Skeletal muscle tissue (tissue), 4 donors: ENCODE measurements around the gene CTAG2. TPM values are rescaled to one million over a fixed set of nuclear protein-coding genes. Genes with fewer than 3 reads are reported as not detected.
"Not testable (repeated sequence)": the region's sequence is repeated elsewhere in the genome, so short reads cannot be mapped to it uniquely, and the experiment has no call there.

ENCODE experiments used
- H3K27ac ChIP-seq: one replicate; pipeline ENCODE4 v1.7.0; 2013; ENCODE audit warnings: mild to moderate bottlenecking, low read depth, low read length, inconsistent platforms
- H3K27me3 ChIP-seq, 3 donors: one replicate each; pipeline ENCODE4 v1.7.0; 2013; ENCODE audit warnings: low read length in 3 of 3; ENCODE audit not compliant: control insufficient read depth in 3 of 3, insufficient read depth in 3 of 3
- H3K36me3 ChIP-seq, 3 donors: one replicate each; pipeline ENCODE4 v1.7.0; 2013; ENCODE audit warnings: low read length in 3 of 3; ENCODE audit not compliant: control insufficient read depth in 3 of 3, insufficient read depth in 3 of 3
- H3K4me1 ChIP-seq, 3 donors: one replicate each; pipeline ENCODE4 v1.7.0; 2013; ENCODE audit warnings: low read length in 3 of 3, mild to moderate bottlenecking in 3 of 3; ENCODE audit not compliant: control insufficient read depth in 3 of 3, insufficient read depth in 3 of 3
- H3K4me3 ChIP-seq, 3 donors: one replicate each; pipeline ENCODE4 v1.7.0; 2013; ENCODE audit warnings: low read length in 3 of 3
- H3K9ac ChIP-seq, 3 donors: one replicate each; pipeline ENCODE4 v1.7.0; 2013; ENCODE audit warnings: low read length in 3 of 3, mild to moderate bottlenecking in 3 of 3, moderate library complexity in 2 of 3, low read depth in 1 of 3
- H3K9me3 ChIP-seq, 3 donors: one replicate each; pipeline ENCODE4 v1.7.0; 2013; ENCODE audit warnings: low read length in 3 of 3; ENCODE audit not compliant: control insufficient read depth in 3 of 3
- total RNA-seq: library from RNA; depleted of rRNA; stranded (reverse); fragments of >200 nt; gene quantifications from one replicate; pipeline ENCODE4 v1.2.3, GENCODE V29; 2014
- donor health status: Osteomylitis.

Gene CTAG2
- total RNA-seq, 1 donor from 2014 or later = not detected

- not testable (repeated sequence) for H3K9me3 ChIP-seq, H3K36me3 ChIP-seq, H3K4me3 ChIP-seq, H3K27ac ChIP-seq, H3K9ac ChIP-seq, H3K27me3 ChIP-seq, H3K4me1 ChIP-seq
These were observed 34.2 kb downstream of the CTAG2 start, which contains the start of gene CTAG1B for GRCh38 chrX:154619182-154619581. Gene CTAG1B, minus strand, starts transcription at chrX:154619282. Its CDS starts 64 bp downstream, at chrX:154619218.

DNA sequence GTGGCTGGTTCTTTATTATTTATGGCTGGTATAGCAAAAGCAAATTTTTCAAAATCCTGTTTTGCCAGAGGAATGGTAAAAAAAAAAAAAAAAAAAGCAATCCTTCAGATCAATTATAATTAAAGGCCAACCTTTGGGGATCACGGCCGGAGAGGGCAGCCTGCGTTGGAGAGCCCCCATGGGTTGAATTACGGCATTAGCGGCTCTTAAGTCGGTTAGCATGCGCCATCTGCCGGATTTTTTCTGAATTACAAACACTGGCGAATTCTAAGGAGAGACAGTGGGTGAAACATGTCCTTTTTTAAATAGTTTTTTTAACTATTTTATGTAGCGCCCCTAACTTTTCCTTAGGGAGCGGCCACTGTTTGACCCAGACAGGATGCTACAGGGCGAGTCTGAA, 39.8 kb downstream of the CTAG2 start:
- H3K9ac ChIP-seq, H3K4me3 ChIP-seq, H3K9me3 ChIP-seq, H3K27me3 ChIP-seq, H3K36me3 ChIP-seq, H3K27ac ChIP-seq, H3K4me1 ChIP-seq: not testable (repeated sequence)

DNA sequence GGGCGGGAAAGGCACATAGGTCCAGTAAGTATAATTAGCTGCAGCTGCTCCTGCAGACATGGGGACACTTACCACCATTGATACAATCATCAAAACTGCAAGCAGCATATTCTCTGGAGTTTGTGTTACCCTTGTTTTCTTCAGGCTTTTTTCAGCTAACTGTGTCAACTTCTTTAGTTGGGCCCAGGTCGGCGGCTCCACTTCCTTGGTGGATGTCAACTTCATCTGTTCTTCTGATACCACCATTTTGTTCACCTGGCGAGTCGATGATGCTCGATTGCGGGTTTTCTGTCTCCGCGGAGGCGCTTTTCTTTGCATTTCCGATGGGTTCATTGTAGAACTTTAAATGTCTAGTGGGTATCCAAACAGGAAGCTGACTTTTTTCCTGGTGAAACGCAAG, 42.2 kb downstream of the CTAG2 start:
- not testable (repeated sequence) for H3K9me3 ChIP-seq, H3K9ac ChIP-seq, H3K4me3 ChIP-seq, H3K36me3 ChIP-seq, H3K27me3 ChIP-seq, H3K4me1 ChIP-seq, H3K27ac ChIP-seq

GRCh38 chrX:154608823-154609222, 44.6 kb downstream of the CTAG2 start:
- not testable (repeated sequence) for H3K9ac ChIP-seq, H3K36me3 ChIP-seq, H3K9me3 ChIP-seq, H3K27ac ChIP-seq, H3K4me1 ChIP-seq, H3K27me3 ChIP-seq, H3K4me3 ChIP-seq

- H3K9ac ChIP-seq, H3K4me3 ChIP-seq, H3K36me3 ChIP-seq: not testable (repeated sequence)
These were observed 45.4 kb downstream of the CTAG2 start for GRCh38 chrX:154607976-154608375.

DNA sequence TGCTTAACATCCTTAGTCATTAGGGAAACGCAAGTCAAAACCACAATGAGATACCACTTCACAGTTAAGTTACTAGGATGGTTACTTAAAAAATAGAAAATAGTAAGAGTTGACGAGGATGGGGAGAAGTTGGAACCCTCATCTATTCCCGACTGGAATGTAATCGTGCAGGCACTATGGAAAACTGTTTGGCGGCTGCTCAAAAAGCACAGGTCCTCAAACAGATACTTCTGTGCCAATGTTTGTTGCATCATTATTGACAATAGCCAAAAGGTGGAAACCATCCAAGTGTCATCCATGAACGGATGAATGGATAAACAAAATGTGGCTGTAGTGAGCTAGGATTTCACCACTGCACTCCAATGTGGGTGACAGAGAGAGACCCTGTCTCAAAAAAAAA, 46.0 kb downstream of the CTAG2 start:
- Histone ChIP-seq H3K36me3 (no peaks in the 10 kb centered on the region), H3K27ac (no peak overlapping the region), H3K9ac (no peak overlapping the region), H3K9me3 (no peaks in the 10 kb centered on the region), H3K4me3 (no peak overlapping the region), H3K27me3 (no peaks in the 10 kb centered on the region), H3K4me1 (peaks cover 0 to 4% (median 0%) of the 10 kb centered on the region in 3 donors)

More at GRCh38 chrX:154607976-154608375, 45.4 kb downstream of the CTAG2 start:
- H3K9me3 ChIP-seq, H3K27me3 ChIP-seq, H3K4me1 ChIP-seq, H3K27ac ChIP-seq: not testable (repeated sequence)

GRCh38 chrX:154605566-154605965, 47.8 kb downstream of the CTAG2 start:
- Histone ChIP-seq H3K27ac (no peak overlapping the region), H3K9ac (no peak overlapping the region), H3K4me3 (no peak overlapping the region), H3K9me3 (no peaks in the 10 kb centered on the region), H3K4me1 (peaks cover 0 to 4% (median 0%) of the 10 kb centered on the region in 3 donors), H3K27me3 (peaks cover 0 to 4% (median 0%) of the 10 kb centered on the region in 3 donors), H3K36me3 (no peaks in the 10 kb centered on the region)

- H3K9me3 ChIP-seq = no peaks in the 10 kb centered on the region
- H3K4me1 ChIP-seq = peaks cover 0 to 4% (median 0%) of the 10 kb centered on the region in 3 donors
- H3K36me3 ChIP-seq = no peaks in the 10 kb centered on the region
- no peak overlapping the region for H3K27ac ChIP-seq
- H3K27me3 ChIP-seq = peaks cover 0 to 4% (median 0%) of the 10 kb centered on the region in 3 donors
- no peak overlapping the region for H3K9ac ChIP-seq
- H3K4me3 ChIP-seq = no peak overlapping the region
These were observed 49.6 kb downstream of the CTAG2 start for GRCh38 chrX:154603438-154604430.

GRCh38 chrX:154602766-154603437, 50.5 kb downstream of the CTAG2 start:
- Histone ChIP-seq H3K9ac (no peak overlapping the region), H3K9me3 (no peaks in the 10 kb centered on the region), H3K4me3 (no peak overlapping the region), H3K27me3 (peaks cover 0 to 4% (median 0%) of the 10 kb centered on the region in 3 donors), H3K36me3 (no peaks in the 10 kb centered on the region), H3K27ac (no peak overlapping the region), H3K4me1 (peaks cover 0 to 4% (median 0%) of the 10 kb centered on the region in 3 donors)

DNA sequence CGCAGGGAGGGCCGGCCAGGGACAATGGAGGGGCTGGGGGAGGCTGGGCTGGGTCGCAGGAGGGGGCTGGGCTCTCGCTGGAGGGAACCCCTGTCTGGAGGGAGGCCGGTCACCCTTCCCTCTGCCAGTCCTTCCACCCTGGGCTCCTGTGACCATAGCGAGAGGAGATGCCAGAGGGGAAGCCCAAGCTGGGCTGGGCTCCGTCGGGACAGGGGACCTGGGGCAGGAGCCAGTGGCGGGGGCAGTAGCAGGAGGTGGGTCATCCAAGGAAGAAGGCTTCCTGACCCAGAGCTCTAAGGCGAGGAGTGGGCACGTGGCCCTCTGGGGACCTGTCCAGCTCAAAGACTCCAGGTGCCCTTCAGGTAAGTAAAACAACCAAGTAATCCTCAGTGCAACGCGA, 51.2 kb downstream of the CTAG2 start:
- peaks cover 0 to 4% (median 0%) of the 10 kb centered on the region in 3 donors for H3K4me1 ChIP-seq
- no peak overlapping the region for H3K4me3 ChIP-seq
- no peak overlapping the region for H3K9ac ChIP-seq
- H3K9me3 ChIP-seq = no peaks in the 10 kb centered on the region
- no peaks in the 10 kb centered on the region for H3K36me3 ChIP-seq
- peaks cover 0 to 4% (median 0%) of the 10 kb centered on the region in 3 donors for H3K27me3 ChIP-seq
- no peak overlapping the region for H3K27ac ChIP-seq
